ENCODE data around the gene COL5A1.

GRCh38 chr9:134818000-134818568 lies 176.5 kb downstream of the COL5A1 start:
- no peak for TF ChIP-seq CTCF (IDR thresholded peaks at IDR 0.05)
- no peak for TF ChIP-seq POLR2A (IDR thresholded peaks at IDR 0.05)

All from esophagus squamous epithelium (tissue), 4 donors.